Superior temporal gyrus (tissue), 1 donor: Measurements from ENCODE around the gene LRRC63.
A peak's percentile ranks its signal among the peaks of the same experiment; 100 is the strongest.
"Not testable (repeated sequence)": the region's sequence is repeated elsewhere in the genome, so short reads cannot be mapped to it uniquely, and the experiment has no call there.

ENCODE experiments used
- DNase-seq: peaks from one replicate; pipeline ENCODE4 v3.0.0-alpha.2; 2016; ENCODE audit errors: extremely low spot score

The LRRC63 gene

GRCh38 chr13:46211483-46212351 lies at the start of gene LRRC63:
LRRC63 (plus strand) TSS chr13:46211928; CDS start chr13:46213035, 1,107 bp downstream.
- DNase-seq, result peak; percentile 82

GRCh38 chr13:46162741-46163140 lies 49.0 kb upstream of the LRRC63 start:
- DNase-seq, result not testable (repeated sequence)

- DNase-seq, result no peak
Observed at GRCh38 chr13:46164661-46165060, 47.1 kb upstream of the LRRC63 start.

GRCh38 chr13:46165485-46166223 lies 46.1 kb upstream of the LRRC63 start:
- DNase-seq, result no peak

- no peak for DNase-seq
Observed at GRCh38 chr13:46166224-46166584, 45.5 kb upstream of the LRRC63 start.

GRCh38 chr13:46166947-46167610 lies 44.6 kb upstream of the LRRC63 start:
- DNase-seq, result no peak

GRCh38 chr13:46168341-46168740 lies 43.4 kb upstream of the LRRC63 start:
- no peak for DNase-seq

- no peak for DNase-seq
Observed at GRCh38 chr13:46168783-46169182, 42.9 kb upstream of the LRRC63 start.

- DNase-seq, result no peak
Observed at GRCh38 chr13:46169758-46170157, 42.0 kb upstream of the LRRC63 start.

- DNase-seq, result no peak
Observed at GRCh38 chr13:46170268-46170667, 41.5 kb upstream of the LRRC63 start.

- no peak for DNase-seq
Observed at GRCh38 chr13:46170687-46171086, 41.0 kb upstream of the LRRC63 start.

GRCh38 chr13:46171217-46171616 lies 40.5 kb upstream of the LRRC63 start:
- DNase-seq, result no peak

- DNase-seq, result no peak
Observed at GRCh38 chr13:46171739-46172138, 40.0 kb upstream of the LRRC63 start.

- no peak for DNase-seq
Observed at GRCh38 chr13:46172531-46172991, 39.2 kb upstream of the LRRC63 start.

- DNase-seq, result no peak
Observed at GRCh38 chr13:46173656-46174055, 38.1 kb upstream of the LRRC63 start.

- no peak for DNase-seq
Observed at GRCh38 chr13:46176756-46177155, 35.0 kb upstream of the LRRC63 start.

GRCh38 chr13:46178143-46178542 lies 33.6 kb upstream of the LRRC63 start:
- DNase-seq, result no peak

- DNase-seq, result no peak
Observed at GRCh38 chr13:46178821-46179220, 32.9 kb upstream of the LRRC63 start.

- no peak for DNase-seq
Observed at GRCh38 chr13:46179491-46179908, 32.2 kb upstream of the LRRC63 start.

- DNase-seq, result no peak
Observed at GRCh38 chr13:46179969-46180763, 31.6 kb upstream of the LRRC63 start.

GRCh38 chr13:46181377-46181839 lies 30.3 kb upstream of the LRRC63 start:
- DNase-seq, result no peak
